Endothelial cell of umbilical vein (primary cell): Measurements from ENCODE around the gene SLC39A3. TPM values are rescaled to one million over a fixed set of nuclear protein-coding genes. Genes with fewer than 3 reads are reported as not detected.

Experiments
- BruUV-seq: library from RNA; stranded (reverse); fragments of 400-500 nt; replicated peaks from 2 replicates; lab custom pipeline; 2021; lab: Mats Ljungman, UMichigan
- CTCF ChIA-PET: fragments of 300-600, 350-600 bp; sonication (Branson Sonifier 250); formaldehyde crosslinking; loops from one replicate; lab custom pipeline; 2021; ENCODE audit warnings: antibody characterized with exemption, inconsistent platforms; lab: Charles Lee
- POLR2A ChIA-PET: fragments of 300-600, 350-600 bp; sonication (Branson Sonifier 250); formaldehyde crosslinking; loops from one replicate; lab custom pipeline; 2021; ENCODE audit warnings: antibody characterized with exemption, inconsistent platforms; lab: Charles Lee
- DNase-seq: peaks from one replicate; pipeline ENCODE4 v3.0.0-alpha.2; 2011; ENCODE audit warnings: low read depth, low spot score
- FAIRE-seq: peaks from 2 replicates; lab custom pipeline; 2011; peaks lifted over from hg19 to GRCh38; lab: Jason Lieb, UNC
- H2AFZ ChIP-seq: 2 replicates; pipeline ENCODE4 v1.6.0; 2012; ENCODE audit warnings: low read depth, low read length, control low read depth, inconsistent platforms
- H3K27ac ChIP-seq: 2 replicates; pipeline ENCODE4 v1.5.1; 2011; ENCODE audit warnings: low read depth, mild to moderate bottlenecking, control low read depth, low read length, moderate library complexity; ENCODE audit not compliant: insufficient read depth
- H3K27me3 ChIP-seq, 2 experiments: 2 replicates each; pipeline versions ENCODE4 v1.6.0 to v1.6.1; 2011; ENCODE audit warnings: low read length in 2 of 2, mixed read lengths in 1 of 2; ENCODE audit not compliant: control insufficient read depth in 2 of 2, insufficient read depth in 2 of 2
- H3K36me3 ChIP-seq, 2 experiments: 2 replicates in 1 of 2; 3 replicates in 1 of 2; pipeline ENCODE4 v1.5.1; 2011; ENCODE audit warnings: low read length in 2 of 2, mild to moderate bottlenecking in 1 of 2, moderate library complexity in 1 of 2; ENCODE audit not compliant: control insufficient read depth in 2 of 2, insufficient read depth in 2 of 2; ENCODE audit errors: extremely low read depth in 1 of 2
- H3K4me1 ChIP-seq: 3 replicates; pipeline ENCODE4 v1.5.1; 2011; ENCODE audit warnings: mild to moderate bottlenecking, low read length; ENCODE audit not compliant: control insufficient read depth, insufficient read depth; ENCODE audit errors: extremely low read depth
- H3K4me2 ChIP-seq: 2 replicates; pipeline ENCODE4 v1.6.1; 2011; ENCODE audit warnings: low read length, control low read depth, mixed read lengths; ENCODE audit not compliant: insufficient read depth
- H3K4me3 ChIP-seq, 3 experiments: fragments of 200-600 bp in 1 of 3; sonication (generic), shearing (Covaris generic) in 1 of 3; replicated peaks in 1 of 3; 2 replicates each; pipeline ENCODE4 v1.5.1; 2011 to 2016; ENCODE audit warnings: control low read depth in 3 of 3, low read length in 3 of 3, mild to moderate bottlenecking in 2 of 3, inconsistent platforms in 1 of 3, low read depth in 1 of 3, moderate library complexity in 1 of 3; ENCODE audit not compliant: insufficient read depth in 1 of 3
- H3K79me2 ChIP-seq: 2 replicates; pipeline ENCODE4 v1.6.0; 2012; ENCODE audit warnings: low read length, inconsistent platforms; ENCODE audit not compliant: control insufficient read depth, insufficient read depth
- H3K9ac ChIP-seq: replicated peaks from 2 replicates; pipeline ENCODE3; 2011; ENCODE audit warnings: low read length, control low read depth; ENCODE audit not compliant: insufficient read depth; ENCODE audit errors: extremely low read depth
- H3K9me1 ChIP-seq: replicated peaks from 3 replicates; pipeline ENCODE4 v1.6.0; 2011; ENCODE audit warnings: mild to moderate bottlenecking, low read length; ENCODE audit not compliant: control insufficient read depth, insufficient read depth; ENCODE audit errors: extremely low read depth
- H3K9me3 ChIP-seq: replicated peaks from 2 replicates; pipeline ENCODE4 v1.5.1; 2012; ENCODE audit warnings: low read length, inconsistent platforms; ENCODE audit not compliant: control insufficient read depth, insufficient read depth
- H4K20me1 ChIP-seq: replicated peaks from 2 replicates; pipeline ENCODE3; 2011; ENCODE audit warnings: mild to moderate bottlenecking, low read length; ENCODE audit not compliant: control insufficient read depth, insufficient read depth; ENCODE audit errors: extremely low read depth
- EZH2 ChIP-seq: IDR thresholded peaks from 2 replicates; pipeline ENCODE4 v1.6.1; 2012; ENCODE audit warnings: borderline replicate concordance, low read depth, mild to moderate bottlenecking, moderate library complexity, low read length, inconsistent platforms; ENCODE audit not compliant: severe bottlenecking
- FOS ChIP-seq: IDR thresholded peaks from 2 replicates; pipeline ENCODE4 v1.6.1; 2011; ENCODE audit warnings: mild to moderate bottlenecking, low read length, moderate library complexity, borderline replicate concordance; ENCODE audit not compliant: insufficient read depth
- GATA2 ChIP-seq: IDR thresholded peaks from 2 replicates; pipeline ENCODE4 v1.7.0; 2011; ENCODE audit warnings: low read depth, mild to moderate bottlenecking, moderate library complexity, mixed read lengths, low read length; ENCODE audit not compliant: insufficient read length, insufficient read depth
- JUN ChIP-seq: IDR thresholded peaks from 2 replicates; pipeline ENCODE4 v1.6.1; 2011; ENCODE audit warnings: borderline replicate concordance, low read depth; ENCODE audit not compliant: insufficient read length, insufficient read depth
- MYC ChIP-seq: IDR thresholded peaks from one replicate; pipeline ENCODE4 v1.6.1; 2011; ENCODE audit warnings: mild to moderate bottlenecking, low read depth, low read length
- POLR2A ChIP-seq: IDR thresholded peaks from 2 replicates; pipeline ENCODE4 v1.6.1; 2012; ENCODE audit warnings: low read depth, mild to moderate bottlenecking, control low read depth, low read length
- POLR2AphosphoS5 ChIP-seq: IDR thresholded peaks from 2 replicates; pipeline ENCODE4 v1.6.1; 2012; ENCODE audit warnings: low read depth, mild to moderate bottlenecking, control low read depth, low read length, moderate library complexity; ENCODE audit not compliant: insufficient read depth
- dilution Hi-C: fragments of 300-500 bp; cut with MboI; formaldehyde crosslinking; loops from one replicate; pipeline ENCODE4 v1.15.0; 2019; ENCODE audit warnings: low sequenced_read_pairs; ENCODE audit not compliant: extremely low pct_ligation_motif_present
- intact Hi-C: fragments of 100-400 bp; cut with micrococcal nuclease; formaldehyde crosslinking; loops from one replicate; pipeline ENCODE4 v1.10.0; 2022
- polyA plus RNA-seq, 4 experiments: library from polyadenylated mRNA; depleted of rRNA in 3 of 4; stranded (reverse) in 3 of 4; unstranded in 1 of 4; fragments of >200 nt; gene quantifications; 2 replicates each; pipeline versions ENCODE4 v1.2.1 to v1.2.3, GENCODE V29; 2011 to 2012; ENCODE audit warnings: missing spikeins in 1 of 4
- total RNA-seq: library from RNA; stranded (reverse); gene quantifications from 2 replicates; pipeline ENCODE4 v1.2.3, GENCODE V29; 2021
- TF ChIP-seq, protein P1 (sequence below): IDR thresholded peaks from 2 replicates; pipeline ENCODE4 v1.6.1; 2011; ENCODE audit not compliant: insufficient read depth, insufficient read length
- TF ChIP-seq, protein P2 (sequence below), 2 donors: IDR thresholded peaks; 1 replicate in 1 of 2; 2 replicates in 1 of 2; pipeline ENCODE4 v1.5.1; 2011; ENCODE audit warnings: low read length in 2 of 2, mild to moderate bottlenecking in 2 of 2, moderate library complexity in 2 of 2, control low read depth in 1 of 2, inconsistent platforms in 1 of 2, low read depth in 1 of 2; ENCODE audit not compliant: insufficient read depth in 1 of 2; ENCODE audit errors: extremely low read depth in 1 of 2

SLC39A3 gene
- total and polyA plus RNA-seq, 2 donors (not counting 3 experiments of a cell fraction or from before 2014, with no cell fraction given), result 28.0 to 43.1 TPM

- Histone ChIP-seq H3K4me3 (no peak overlapping the region), H3K9ac (no peak overlapping the region), H3K4me2 (no peak overlapping the region), H3K27me3 (peaks cover 4 to 10% of the 10 kb centered on the region in 2 experiments), H3K79me2 (no peaks in the 10 kb centered on the region), H3K27ac (no peak overlapping the region), H3K9me3 (no peaks in the 10 kb centered on the region), H4K20me1 (no peaks in the 10 kb centered on the region), H3K9me1 (no peaks in the 10 kb centered on the region), H2AFZ (no peak overlapping the region), H3K36me3 (no peaks in the 10 kb centered on the region), H3K4me1 (no peaks in the 10 kb centered on the region)
- no peak for DNase-seq
- no TSS peak for BruUV-seq
- dilution Hi-C loops (no loop called here), intact Hi-C loops (no loop called here)
- CTCF ChIA-PET, result no interaction called here
- POLR2A ChIA-PET, result no interaction called here
- TF ChIP-seq POLR2A (no peak), GATA2 (no peak), MYC (no peak), POLR2AphosphoS5 (no peak), JUN (no peak), FOS (no peak), EZH2 (no peak)
- TF ChIP-seq, protein P1, sequence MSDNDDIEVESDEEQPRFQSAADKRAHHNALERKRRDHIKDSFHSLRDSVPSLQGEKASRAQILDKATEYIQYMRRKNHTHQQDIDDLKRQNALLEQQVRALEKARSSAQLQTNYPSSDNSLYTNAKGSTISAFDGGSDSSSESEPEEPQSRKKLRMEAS, result no peak
- TF ChIP-seq, protein P2, sequence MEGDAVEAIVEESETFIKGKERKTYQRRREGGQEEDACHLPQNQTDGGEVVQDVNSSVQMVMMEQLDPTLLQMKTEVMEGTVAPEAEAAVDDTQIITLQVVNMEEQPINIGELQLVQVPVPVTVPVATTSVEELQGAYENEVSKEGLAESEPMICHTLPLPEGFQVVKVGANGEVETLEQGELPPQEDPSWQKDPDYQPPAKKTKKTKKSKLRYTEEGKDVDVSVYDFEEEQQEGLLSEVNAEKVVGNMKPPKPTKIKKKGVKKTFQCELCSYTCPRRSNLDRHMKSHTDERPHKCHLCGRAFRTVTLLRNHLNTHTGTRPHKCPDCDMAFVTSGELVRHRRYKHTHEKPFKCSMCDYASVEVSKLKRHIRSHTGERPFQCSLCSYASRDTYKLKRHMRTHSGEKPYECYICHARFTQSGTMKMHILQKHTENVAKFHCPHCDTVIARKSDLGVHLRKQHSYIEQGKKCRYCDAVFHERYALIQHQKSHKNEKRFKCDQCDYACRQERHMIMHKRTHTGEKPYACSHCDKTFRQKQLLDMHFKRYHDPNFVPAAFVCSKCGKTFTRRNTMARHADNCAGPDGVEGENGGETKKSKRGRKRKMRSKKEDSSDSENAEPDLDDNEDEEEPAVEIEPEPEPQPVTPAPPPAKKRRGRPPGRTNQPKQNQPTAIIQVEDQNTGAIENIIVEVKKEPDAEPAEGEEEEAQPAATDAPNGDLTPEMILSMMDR (IDR thresholded peaks at IDR 0.05; ENCODE audit: extremely low read depth in 1 of 2, insufficient read depth in 1 of 2, low read depth in 1 of 2, low read length in 2 of 2), result no peak
- no peak for FAIRE-seq
Observed at GRCh38 chr19:2715470-2716274, 24.1 kb downstream of the SLC39A3 start.
